ENCODE data around the gene NOS1AP.

- TF ChIP-seq POLR2AphosphoS5 (IDR thresholded peaks at IDR 0.05; ENCODE audit: low read depth, low read length) (no peak), FOSL1 (IDR thresholded peaks at IDR 0.05; ENCODE audit: low read depth) (no peak), SIN3A (IDR thresholded peaks at IDR 0.05; ENCODE audit: low read depth) (no peak), TCF7L2 (IDR thresholded peaks at IDR 0.05; ENCODE audit: borderline replicate concordance, extremely low read depth, insufficient read depth, insufficient read length) (no peak), POLR2A (IDR thresholded peaks at IDR 0.05; ENCODE audit: borderline replicate concordance, extremely low read depth, insufficient read depth, insufficient read length) (no peak), EZH2 (IDR thresholded peaks at IDR 0.05) (no peak), ZNF274 (IDR thresholded peaks at IDR 0.05; ENCODE audit: low read depth, low read length) (no peak), JUND (IDR thresholded peaks at IDR 0.05) (no peak), ZFX (IDR thresholded peaks at IDR 0.05) (no peak), SP1 (IDR thresholded peaks at IDR 0.05; ENCODE audit: low read depth) (no peak), YY1 (IDR thresholded peaks at IDR 0.05; ENCODE audit: extremely low read depth, insufficient replicate concordance, low read depth, low read length) (no peak), EZH2phosphoT487 (IDR thresholded peaks at IDR 0.05; ENCODE audit: borderline replicate concordance) (no peak)
- TF ChIP-seq, protein P1, sequence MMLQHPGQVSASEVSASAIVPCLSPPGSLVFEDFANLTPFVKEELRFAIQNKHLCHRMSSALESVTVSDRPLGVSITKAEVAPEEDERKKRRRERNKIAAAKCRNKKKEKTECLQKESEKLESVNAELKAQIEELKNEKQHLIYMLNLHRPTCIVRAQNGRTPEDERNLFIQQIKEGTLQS (IDR thresholded peaks at IDR 0.05): no peak
- TF ChIP-seq, protein P2, sequence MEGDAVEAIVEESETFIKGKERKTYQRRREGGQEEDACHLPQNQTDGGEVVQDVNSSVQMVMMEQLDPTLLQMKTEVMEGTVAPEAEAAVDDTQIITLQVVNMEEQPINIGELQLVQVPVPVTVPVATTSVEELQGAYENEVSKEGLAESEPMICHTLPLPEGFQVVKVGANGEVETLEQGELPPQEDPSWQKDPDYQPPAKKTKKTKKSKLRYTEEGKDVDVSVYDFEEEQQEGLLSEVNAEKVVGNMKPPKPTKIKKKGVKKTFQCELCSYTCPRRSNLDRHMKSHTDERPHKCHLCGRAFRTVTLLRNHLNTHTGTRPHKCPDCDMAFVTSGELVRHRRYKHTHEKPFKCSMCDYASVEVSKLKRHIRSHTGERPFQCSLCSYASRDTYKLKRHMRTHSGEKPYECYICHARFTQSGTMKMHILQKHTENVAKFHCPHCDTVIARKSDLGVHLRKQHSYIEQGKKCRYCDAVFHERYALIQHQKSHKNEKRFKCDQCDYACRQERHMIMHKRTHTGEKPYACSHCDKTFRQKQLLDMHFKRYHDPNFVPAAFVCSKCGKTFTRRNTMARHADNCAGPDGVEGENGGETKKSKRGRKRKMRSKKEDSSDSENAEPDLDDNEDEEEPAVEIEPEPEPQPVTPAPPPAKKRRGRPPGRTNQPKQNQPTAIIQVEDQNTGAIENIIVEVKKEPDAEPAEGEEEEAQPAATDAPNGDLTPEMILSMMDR (IDR thresholded peaks at IDR 0.05 in 2 of 3, conservative IDR thresholded peaks at IDR 0.05 in 1 of 3; ENCODE audit: borderline replicate concordance in 1 of 3, insufficient read depth in 1 of 3, low read depth in 2 of 3, low read length in 2 of 3): no peak
These were observed 119.9 kb downstream of the NOS1AP start for GRCh38 chr1:162189345-162189744.
